ENCODE results near the gene AOPEP.
"Not testable (repeated sequence)": the region's sequence is repeated elsewhere in the genome, so short reads cannot be mapped to it uniquely, and the experiment has no call there.

GRCh38 chr9:94940296-94940695 is 213.8 kb downstream of the AOPEP start:
- not testable (repeated sequence) for TF ChIP-seq CTCF (conservative IDR thresholded peaks at IDR 0.05; ENCODE audit: low read length); EZH2phosphoT487 (IDR thresholded peaks at IDR 0.05; ENCODE audit: borderline replicate concordance)
